Transverse colon (tissue), 3 donors: Measurements from ENCODE around the gene ZNF334.

Source experiments
- EP300 ChIP-seq: sonication (generic); formaldehyde crosslinking; IDR thresholded peaks from one replicate; pipeline ENCODE4 v1.6.1; 2017; ENCODE audit warnings: antibody characterized with exemption, low read depth
- POLR2A ChIP-seq: fragments of 450-650 bp; IDR thresholded peaks from one replicate; pipeline ENCODE4 v1.6.1; 2016; ENCODE audit warnings: antibody characterized with exemption, mild to moderate bottlenecking, moderate library complexity
- TF ChIP-seq, protein P1 (sequence below), 5 experiments: fragments of 200-600 bp in 3 of 5; fragments of 450-650 bp in 2 of 5; sonication (generic) in 3 of 5; IDR thresholded peaks; 1 replicate in 2 of 5; 2 replicates in 3 of 5; pipeline ENCODE4 v1.5.1; 2016 to 2017; ENCODE audit warnings: antibody characterized with exemption in 5 of 5, inconsistent platforms in 3 of 5, mild to moderate bottlenecking in 2 of 5, moderate library complexity in 1 of 5

DNA sequence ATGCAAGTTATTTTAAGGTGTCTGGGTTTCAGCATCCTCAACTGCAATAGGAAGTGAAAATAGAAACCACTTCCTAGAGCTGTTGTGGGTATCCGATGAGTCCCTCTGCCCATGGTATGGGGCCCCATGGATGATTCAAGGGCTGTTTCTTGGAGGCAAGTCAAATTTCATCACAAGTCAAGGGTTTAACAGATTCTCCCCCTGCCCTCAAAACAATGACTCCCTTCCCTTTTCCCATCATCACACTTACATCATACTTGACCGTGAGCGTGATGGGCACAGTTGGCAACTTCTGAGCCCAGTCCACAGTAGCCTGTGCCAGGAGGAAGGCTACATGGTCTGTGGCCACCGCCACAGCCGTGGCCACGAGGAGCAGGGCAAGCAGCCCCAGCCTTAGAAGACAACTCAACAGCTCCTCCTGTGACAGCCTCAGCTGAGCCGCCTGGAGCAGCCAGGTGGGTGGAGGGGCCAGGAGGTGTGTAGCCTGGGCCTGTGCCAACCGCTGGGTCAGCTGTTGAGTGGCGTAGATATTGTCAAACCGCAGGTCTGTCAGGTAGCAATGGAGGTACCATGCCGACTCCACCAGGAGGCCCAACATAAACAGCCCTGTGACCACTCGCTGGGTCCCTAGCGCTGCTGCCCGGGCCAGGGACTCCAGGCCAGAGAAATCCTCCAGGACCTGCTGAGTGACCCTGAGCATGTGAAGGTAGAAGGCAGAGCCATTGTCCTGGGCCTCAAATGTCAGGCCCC lies 31.9 kb upstream of the ZNF334 start:
- TF ChIP-seq, protein P1, sequence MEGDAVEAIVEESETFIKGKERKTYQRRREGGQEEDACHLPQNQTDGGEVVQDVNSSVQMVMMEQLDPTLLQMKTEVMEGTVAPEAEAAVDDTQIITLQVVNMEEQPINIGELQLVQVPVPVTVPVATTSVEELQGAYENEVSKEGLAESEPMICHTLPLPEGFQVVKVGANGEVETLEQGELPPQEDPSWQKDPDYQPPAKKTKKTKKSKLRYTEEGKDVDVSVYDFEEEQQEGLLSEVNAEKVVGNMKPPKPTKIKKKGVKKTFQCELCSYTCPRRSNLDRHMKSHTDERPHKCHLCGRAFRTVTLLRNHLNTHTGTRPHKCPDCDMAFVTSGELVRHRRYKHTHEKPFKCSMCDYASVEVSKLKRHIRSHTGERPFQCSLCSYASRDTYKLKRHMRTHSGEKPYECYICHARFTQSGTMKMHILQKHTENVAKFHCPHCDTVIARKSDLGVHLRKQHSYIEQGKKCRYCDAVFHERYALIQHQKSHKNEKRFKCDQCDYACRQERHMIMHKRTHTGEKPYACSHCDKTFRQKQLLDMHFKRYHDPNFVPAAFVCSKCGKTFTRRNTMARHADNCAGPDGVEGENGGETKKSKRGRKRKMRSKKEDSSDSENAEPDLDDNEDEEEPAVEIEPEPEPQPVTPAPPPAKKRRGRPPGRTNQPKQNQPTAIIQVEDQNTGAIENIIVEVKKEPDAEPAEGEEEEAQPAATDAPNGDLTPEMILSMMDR (IDR thresholded peaks at IDR 0.05): no peak
- TF ChIP-seq POLR2A: no peak
- no peak for TF ChIP-seq EP300
